DMS114 treated with DMSO at 0.1 percent for 48 hours (cell line): ENCODE measurements around the gene AUNIP.

ENCODE experiments used
- DNase-seq: peaks from one replicate; lab custom pipeline; 2025; ENCODE audit not compliant: unreplicated experiment; lab: John Stamatoyannopoulos, UW

AUNIP gene

GRCh38 chr1:25797939-25798338, 61.3 kb downstream of the AUNIP start:
- DNase-seq, result no peak

GRCh38 chr1:25796811-25797458, 62.3 kb downstream of the AUNIP start:
- peak; percentile 30 for DNase-seq

GRCh38 chr1:25795946-25796810, 63.1 kb downstream of the AUNIP start:
- no peak for DNase-seq

GRCh38 chr1:25795211-25795610, 64.0 kb downstream of the AUNIP start:
- DNase-seq, result no peak

GRCh38 chr1:25794325-25794724, 64.9 kb downstream of the AUNIP start:
- no peak for DNase-seq

- no peak for DNase-seq
Observed at GRCh38 chr1:25793585-25794170, 65.6 kb downstream of the AUNIP start.

GRCh38 chr1:25792115-25792514, 67.1 kb downstream of the AUNIP start:
- DNase-seq, result no peak

GRCh38 chr1:25790472-25790871, 68.8 kb downstream of the AUNIP start:
- DNase-seq, result no peak

- no peak for DNase-seq
Observed at GRCh38 chr1:25787760-25788166, 71.5 kb downstream of the AUNIP start.

GRCh38 chr1:25786887-25787759, 72.1 kb downstream of the AUNIP start:
- DNase-seq, result no peak

- DNase-seq, result no peak
Observed at GRCh38 chr1:25785333-25786067, 73.8 kb downstream of the AUNIP start.

- DNase-seq, result no peak
Observed at GRCh38 chr1:25784575-25785051, 74.6 kb downstream of the AUNIP start.
